Lower leg skin (tissue), 4 donors: ENCODE results near the gene GLIPR2. TPM values are rescaled to one million over a fixed set of nuclear protein-coding genes. Genes with fewer than 3 reads are reported as not detected.
A peak's percentile ranks its signal among the peaks of the same experiment; 100 is the strongest.

Experiments
- DNase-seq, 2 donors: peaks; one replicate each; pipeline ENCODE4 v3.0.0-alpha.2; 2019; ENCODE audit warnings: low spot score in 2 of 2
- H3K4me3 ChIP-seq: fragments of 200-600 bp; sonication (generic); 2 replicates; pipeline ENCODE4 v1.5.1; 2017; ENCODE audit warnings: mild to moderate bottlenecking, low read depth; ENCODE audit not compliant: poor library complexity, severe bottlenecking
- CTCF ChIP-seq, 3 donors: fragments of 450-650 bp; IDR thresholded peaks; one replicate each; pipeline ENCODE4 v1.5.1; 2016; ENCODE audit warnings: antibody characterized with exemption in 3 of 3, mild to moderate bottlenecking in 3 of 3, moderate library complexity in 2 of 3
- POLR2A ChIP-seq, 2 donors: fragments of 450-650 bp; IDR thresholded peaks; one replicate each; pipeline ENCODE4 v1.6.1; 2016 to 2017; ENCODE audit warnings: antibody characterized with exemption in 2 of 2, mild to moderate bottlenecking in 1 of 2, moderate library complexity in 1 of 2
- WGBS, 2 donors: methylation state at CpG; one replicate each; pipeline ENCODE4 v1.1.5; 2018; 5-methylcytosine and 5-hydroxymethylcytosine counted together
- intact Hi-C: fragments of 100-400 bp; cut with DNase I; formaldehyde crosslinking; loops from one replicate; pipeline ENCODE4 v1.15.0; 2023; ENCODE audit warnings: low total_unique reads
- total RNA-seq, 4 donors: library from RNA; depleted of rRNA; stranded (reverse); fragments of >200 nt; gene quantifications; one replicate each; pipeline ENCODE4 v1.1.0, GENCODE V29; 2016

The GLIPR2 gene
- total RNA-seq, 4 donors from 2014 or later = 5.2 to 10.1 (median 6.5) TPM

- intact Hi-C loops = no loop called here
- 61 to 65% methylated on average over 14 of the region's 14 CpGs for WGBS, 2 donors
- no peak overlapping the region for H3K4me3 ChIP-seq
- TF ChIP-seq POLR2A (IDR thresholded peaks at IDR 0.05) = no peak
- TF ChIP-seq CTCF (IDR thresholded peaks at IDR 0.05) = no peak
- peak; percentile 94 to 99 for DNase-seq
Measured at GRCh38 chr9:36148311-36149051, 11.9 kb downstream of the GLIPR2 start.

GRCh38 chr9:36149197-36149596, 12.7 kb downstream of the GLIPR2 start:
- no peak for TF ChIP-seq CTCF (IDR thresholded peaks at IDR 0.05)
- TF ChIP-seq POLR2A (IDR thresholded peaks at IDR 0.05) = no peak
- 63 to 71% methylated on average over 4 of the region's 4 CpGs for WGBS, 2 donors
- intact Hi-C loops = no loop called here
- H3K4me3 ChIP-seq = no peak overlapping the region
- DNase-seq = peak in 1 of 2 donors; percentile 80

GRCh38 chr9:36150574-36151315, 14.2 kb downstream of the GLIPR2 start:
- 64 to 78% methylated on average over 4 of the region's 4 CpGs for WGBS, 2 donors
- intact Hi-C loops = no loop called here
- TF ChIP-seq POLR2A (IDR thresholded peaks at IDR 0.05) (no peak), CTCF (IDR thresholded peaks at IDR 0.05) (no peak)
- DNase-seq = no peak
- no peak overlapping the region for H3K4me3 ChIP-seq

GRCh38 chr9:36151316-36152210, 15.0 kb downstream of the GLIPR2 start:
- DNase-seq = peak in 1 of 2 donors; percentile 92
- no peak for TF ChIP-seq POLR2A (IDR thresholded peaks at IDR 0.05)
- TF ChIP-seq CTCF (IDR thresholded peaks at IDR 0.05) = no peak
- intact Hi-C loops = no loop called here
- H3K4me3 ChIP-seq = no peak overlapping the region
- 74% methylated on average over 14 of the region's 14 CpGs for WGBS, 2 donors

- intact Hi-C loops = no loop called here
- DNase-seq = no peak
- no peak overlapping the region for H3K4me3 ChIP-seq
- 81 to 82% methylated on average over 10 of the region's 10 CpGs for WGBS, 2 donors
- no peak for TF ChIP-seq POLR2A (IDR thresholded peaks at IDR 0.05)
- no peak for TF ChIP-seq CTCF (IDR thresholded peaks at IDR 0.05)
Measured at GRCh38 chr9:36152741-36153438, 16.4 kb downstream of the GLIPR2 start.
